NCI-H1436 treated with DMSO at 0.1 percent for 48 hours (cell line): ENCODE measurements around the gene PISD.

Source experiments
- DNase-seq: peaks from one replicate; lab custom pipeline; 2025; lab: John Stamatoyannopoulos, UW

Gene PISD

GRCh38 chr22:31652911-31653684 lies 8.9 kb downstream of the PISD start:
- DNase-seq: no peak

- DNase-seq: no peak
Observed at GRCh38 chr22:31652088-31652487, 9.9 kb downstream of the PISD start.

GRCh38 chr22:31651664-31652063 lies 10.4 kb downstream of the PISD start:
- DNase-seq: no peak

GRCh38 chr22:31650391-31650790 lies 11.6 kb downstream of the PISD start:
- DNase-seq: no peak

- no peak for DNase-seq
Observed at GRCh38 chr22:31647523-31648320, 14.3 kb downstream of the PISD start.

- DNase-seq: no peak
Observed at GRCh38 chr22:31647066-31647465, 14.9 kb downstream of the PISD start.

- DNase-seq: no peak
Observed at GRCh38 chr22:31646186-31647019, 15.6 kb downstream of the PISD start.

GRCh38 chr22:31639436-31640039 lies 22.5 kb downstream of the PISD start:
- DNase-seq: no peak

- DNase-seq: no peak
Observed at GRCh38 chr22:31637891-31638618, 24.0 kb downstream of the PISD start.

- no peak for DNase-seq
Observed at GRCh38 chr22:31637447-31637890, 24.5 kb downstream of the PISD start.

- DNase-seq: no peak
Observed at GRCh38 chr22:31635638-31636306, 26.2 kb downstream of the PISD start.

GRCh38 chr22:31631436-31631835 lies 30.6 kb downstream of the PISD start:
- DNase-seq: no peak

GRCh38 chr22:31630331-31631329 lies 31.4 kb downstream of the PISD start:
- no peak for DNase-seq

GRCh38 chr22:31629741-31630184 lies 32.3 kb downstream of the PISD start:
- DNase-seq: no peak

GRCh38 chr22:31628969-31629708 lies 32.9 kb downstream of the PISD start:
- DNase-seq: no peak

- no peak for DNase-seq
Observed at GRCh38 chr22:31628362-31628761, 33.7 kb downstream of the PISD start.

- no peak for DNase-seq
Observed at GRCh38 chr22:31627223-31627731, 34.7 kb downstream of the PISD start.

GRCh38 chr22:31626427-31627150 lies 35.4 kb downstream of the PISD start:
- DNase-seq: no peak
